Measurements from ENCODE around the gene SRRM1.
"Not testable (repeated sequence)": the region's sequence is repeated elsewhere in the genome, so short reads cannot be mapped to it uniquely, and the experiment has no call there.

SRRM1 gene

GRCh38 chr1:24717887-24718650 lies 75.0 kb downstream of the SRRM1 start:
- DNase-seq, result no peak

GRCh38 chr1:24720152-24720551 lies 77.0 kb downstream of the SRRM1 start:
- DNase-seq, result no peak

GRCh38 chr1:24721533-24721932 lies 78.4 kb downstream of the SRRM1 start:
- DNase-seq, result no peak

GRCh38 chr1:24722073-24723035 lies 79.3 kb downstream of the SRRM1 start:
- DNase-seq, result not testable (repeated sequence)

Data from hematopoietic multipotent progenitor cell treated with erythropoietin and hydrocortisone succinate and interleukin-3 and kit ligand, for 8 days (in vitro differentiated cells).